Measurements from ENCODE around the gene CHMP4A.
A peak's percentile ranks its signal among the peaks of the same experiment; 100 is the strongest.

The CHMP4A gene

DNA sequence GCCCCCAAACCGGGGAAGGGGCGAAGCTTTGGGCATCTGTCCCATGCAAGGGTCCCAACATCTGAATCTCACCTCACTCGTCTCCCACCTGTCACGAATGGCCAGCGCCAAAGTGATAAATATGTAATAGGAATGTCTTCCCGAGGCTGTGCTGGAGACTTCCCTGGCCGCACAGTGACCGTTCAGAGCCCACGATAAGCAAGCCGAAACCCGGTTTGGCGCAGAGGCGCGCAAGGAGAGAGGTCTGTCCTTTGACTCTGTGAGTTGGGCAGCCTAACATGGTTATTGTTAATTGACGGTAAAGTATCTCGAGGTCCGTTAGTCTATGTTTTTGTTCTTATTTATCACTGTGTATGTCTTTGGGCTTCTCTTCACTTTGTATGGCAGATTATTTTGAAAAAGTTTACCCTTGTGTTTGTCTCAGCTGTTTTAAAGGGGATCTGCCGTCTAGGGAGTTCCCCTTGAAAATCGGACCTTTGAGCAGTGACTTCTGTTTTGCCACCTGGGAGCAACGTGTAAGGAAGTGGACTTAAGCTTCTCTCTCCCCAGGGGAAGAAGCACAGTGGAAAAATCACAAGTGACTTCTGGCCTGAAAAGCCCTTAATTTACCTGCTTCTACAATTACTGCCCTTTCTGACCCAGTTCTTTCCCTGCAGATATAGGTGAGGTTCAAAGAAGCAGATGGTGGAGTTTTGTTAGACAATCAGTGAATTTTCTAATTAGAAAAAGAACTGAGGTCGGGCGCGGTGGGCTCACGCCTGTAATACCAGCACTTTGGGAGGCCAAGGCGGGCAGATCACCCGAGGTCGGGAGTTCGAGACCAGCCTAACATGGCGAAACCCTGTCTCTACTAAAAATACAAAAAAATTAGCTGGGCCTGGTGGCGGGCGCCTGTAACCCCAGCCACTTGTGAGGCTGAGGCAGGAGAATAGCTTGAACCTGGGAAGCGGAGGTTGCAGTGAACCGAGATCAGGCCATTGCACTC, 16.9 kb downstream of the CHMP4A start:
- no peak for DNase-seq

DNA sequence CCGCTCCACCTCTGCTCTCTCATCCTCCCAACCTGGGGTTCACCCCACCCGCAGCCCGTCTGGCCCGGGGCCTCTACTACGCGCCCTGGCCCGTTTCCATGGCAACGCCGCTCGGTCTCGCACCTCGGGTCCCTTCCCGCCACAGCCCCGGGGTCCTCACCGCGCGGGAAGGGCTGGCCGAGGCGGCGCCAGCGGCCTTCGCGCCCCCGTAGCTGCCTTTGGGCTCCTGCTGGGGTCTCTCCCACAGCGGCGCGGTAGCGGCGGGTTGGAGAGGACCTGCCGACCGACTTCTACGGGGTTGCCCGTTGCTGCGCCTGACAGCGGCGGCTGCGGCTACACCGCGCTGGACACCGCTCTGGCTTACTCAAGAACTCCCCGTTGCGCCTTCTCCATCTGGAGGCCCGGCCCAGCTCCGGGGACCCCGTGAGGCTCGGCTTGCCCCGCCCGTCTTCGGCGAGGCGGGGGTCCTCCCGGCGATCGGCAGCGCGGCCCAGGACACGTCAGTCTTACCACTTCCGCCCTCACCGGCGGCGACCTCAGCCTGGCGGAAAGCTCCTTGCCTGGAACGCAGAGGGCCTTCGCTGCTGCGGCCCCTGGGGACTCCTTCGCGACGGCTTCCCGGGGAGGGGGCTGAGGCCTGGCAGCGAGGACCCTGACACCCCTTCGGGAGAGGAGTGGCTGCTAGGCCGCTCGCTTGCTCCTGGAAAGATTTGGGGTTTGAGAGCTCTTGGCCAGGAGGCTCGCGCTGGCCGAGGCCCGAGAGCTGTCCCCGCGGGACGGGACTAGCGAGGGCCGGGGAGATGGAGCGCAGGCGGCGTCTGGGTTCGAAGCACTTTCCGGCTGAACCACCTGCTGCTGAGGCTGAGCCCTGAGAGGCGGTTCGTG, 17.9 kb downstream of the CHMP4A start, which contains the start of gene TM9SF1:
Gene TM9SF1 (minus strand): TSS at position 256 of the 885 bp plus-strand sequence. CDS start 422 bp downstream, outside the sequence.
- peak; percentile 97 for DNase-seq

DNA sequence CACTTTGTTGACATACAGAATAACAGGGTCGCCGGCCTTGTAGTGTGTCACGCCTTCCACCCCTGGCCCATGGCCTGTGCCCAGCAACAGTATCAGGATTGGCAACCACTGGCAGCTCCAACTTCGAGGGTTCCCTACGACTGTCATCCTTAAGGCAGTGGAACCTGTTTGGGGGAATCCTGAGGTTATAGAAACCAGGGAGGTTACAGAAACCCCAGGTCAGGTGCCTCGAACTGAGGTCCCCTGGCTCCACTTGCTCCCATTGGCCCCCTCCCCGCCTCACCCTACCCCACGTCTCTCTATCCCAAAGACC, 18.5 kb downstream of the CHMP4A start:
- DNase-seq = no peak

DNA sequence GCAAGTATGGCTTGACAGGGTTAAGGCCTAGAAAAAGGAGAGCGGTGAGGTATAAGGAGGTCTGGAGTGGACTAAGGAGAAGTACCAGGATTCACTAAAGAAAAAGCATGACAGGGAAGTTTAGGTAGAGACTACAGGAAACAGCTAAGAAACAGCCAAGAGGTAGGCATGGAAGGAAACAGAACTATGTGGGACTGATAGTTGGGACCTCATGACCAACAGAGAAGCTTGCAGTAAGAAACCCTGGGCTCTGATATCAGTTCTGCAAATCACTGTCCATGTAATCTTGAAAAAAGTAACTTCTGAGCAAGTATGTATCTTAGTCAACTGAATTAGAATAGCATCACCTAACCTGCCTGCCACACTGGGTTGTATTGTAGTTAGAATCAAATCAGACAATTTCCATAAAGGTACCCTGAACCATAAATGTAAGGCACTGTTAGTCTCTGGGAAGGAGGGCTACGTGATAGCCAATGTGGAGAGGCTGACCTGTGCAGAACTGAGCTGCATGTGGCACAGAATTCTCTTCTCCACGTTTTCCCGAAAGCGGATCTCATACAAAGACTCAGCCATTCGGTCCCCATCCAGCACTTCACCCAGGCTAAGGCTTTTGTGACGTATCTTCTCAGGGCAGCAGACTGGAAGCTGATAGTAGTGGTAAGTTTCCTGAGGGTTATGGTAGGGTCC, 19.0 kb downstream of the CHMP4A start:
- no peak for DNase-seq

DNA sequence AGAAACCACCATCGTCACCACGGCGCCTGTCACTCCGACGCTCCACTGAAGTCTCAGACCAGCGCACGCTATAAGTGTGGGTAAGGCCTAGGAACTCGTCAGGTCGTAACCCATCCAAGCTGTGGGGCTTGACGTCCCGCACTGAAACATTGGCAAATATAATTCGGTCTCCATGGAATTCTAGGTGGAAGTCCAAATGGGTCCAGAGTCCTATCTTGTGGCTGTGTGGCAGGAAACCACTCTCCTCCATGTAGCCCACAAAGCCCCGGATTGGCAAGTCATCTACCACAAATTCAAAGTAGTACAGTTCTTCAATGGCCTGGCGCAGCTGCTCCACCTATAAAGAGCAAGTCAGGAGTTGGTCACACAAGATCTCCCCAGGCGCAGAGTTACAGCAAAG, 20.4 kb downstream of the CHMP4A start:
- no peak for DNase-seq

DNA sequence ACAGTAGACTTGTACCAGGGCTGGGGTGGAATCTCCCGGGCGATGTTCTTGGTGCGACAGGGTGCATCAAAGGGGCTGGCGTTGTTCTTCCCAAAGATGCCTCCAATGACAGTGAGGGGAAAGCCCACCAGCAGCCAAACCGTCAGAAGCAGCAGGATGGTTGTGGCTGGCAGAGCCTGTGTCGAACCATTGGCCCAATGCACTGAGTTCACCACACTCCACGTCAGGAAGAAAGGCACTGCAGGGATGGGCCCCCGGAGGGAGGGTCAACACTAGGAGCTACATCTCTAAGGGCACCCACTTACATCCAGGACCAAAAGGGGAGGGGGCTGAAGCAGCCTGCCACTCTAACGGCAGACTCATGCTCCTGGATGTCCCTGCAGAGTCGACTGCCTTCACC, 22.9 kb downstream of the CHMP4A start:
- no peak for DNase-seq

DNA sequence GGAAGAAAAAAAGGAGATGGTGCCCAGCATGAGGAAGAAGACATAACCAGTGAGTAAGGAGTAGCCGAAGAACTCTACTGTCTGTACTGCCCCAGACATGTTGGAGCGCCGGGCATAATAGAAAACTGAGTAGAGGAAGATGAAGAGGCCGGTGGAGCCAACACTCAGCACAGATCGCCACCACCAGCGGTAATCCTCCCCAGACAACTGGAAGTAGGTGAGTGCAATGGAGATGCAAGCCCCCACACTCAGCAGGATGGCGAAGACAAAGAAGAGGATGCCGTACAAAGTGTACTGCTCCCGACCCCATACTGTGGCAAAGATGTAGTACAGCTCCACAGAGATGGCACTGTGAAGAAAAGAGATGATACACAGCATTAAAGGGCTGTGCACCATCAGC, 23.8 kb downstream of the CHMP4A start:
- DNase-seq = no peak

DNA sequence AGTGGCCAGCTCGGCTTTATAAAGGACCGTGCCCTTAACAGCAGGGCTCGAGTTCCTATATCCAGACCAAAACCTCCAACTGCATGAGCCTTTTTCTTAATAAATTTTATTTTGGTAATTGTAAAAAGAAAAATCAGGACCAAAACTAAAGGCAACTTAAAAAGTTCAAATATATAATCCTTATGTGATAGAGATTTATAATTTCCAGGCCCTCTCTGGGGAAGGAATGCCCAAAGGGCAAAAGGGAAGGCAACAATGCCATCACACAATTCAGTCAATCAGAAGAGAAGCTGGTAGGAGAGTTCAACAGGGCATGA, 24.3 kb downstream of the CHMP4A start:
- no peak for DNase-seq

DNA sequence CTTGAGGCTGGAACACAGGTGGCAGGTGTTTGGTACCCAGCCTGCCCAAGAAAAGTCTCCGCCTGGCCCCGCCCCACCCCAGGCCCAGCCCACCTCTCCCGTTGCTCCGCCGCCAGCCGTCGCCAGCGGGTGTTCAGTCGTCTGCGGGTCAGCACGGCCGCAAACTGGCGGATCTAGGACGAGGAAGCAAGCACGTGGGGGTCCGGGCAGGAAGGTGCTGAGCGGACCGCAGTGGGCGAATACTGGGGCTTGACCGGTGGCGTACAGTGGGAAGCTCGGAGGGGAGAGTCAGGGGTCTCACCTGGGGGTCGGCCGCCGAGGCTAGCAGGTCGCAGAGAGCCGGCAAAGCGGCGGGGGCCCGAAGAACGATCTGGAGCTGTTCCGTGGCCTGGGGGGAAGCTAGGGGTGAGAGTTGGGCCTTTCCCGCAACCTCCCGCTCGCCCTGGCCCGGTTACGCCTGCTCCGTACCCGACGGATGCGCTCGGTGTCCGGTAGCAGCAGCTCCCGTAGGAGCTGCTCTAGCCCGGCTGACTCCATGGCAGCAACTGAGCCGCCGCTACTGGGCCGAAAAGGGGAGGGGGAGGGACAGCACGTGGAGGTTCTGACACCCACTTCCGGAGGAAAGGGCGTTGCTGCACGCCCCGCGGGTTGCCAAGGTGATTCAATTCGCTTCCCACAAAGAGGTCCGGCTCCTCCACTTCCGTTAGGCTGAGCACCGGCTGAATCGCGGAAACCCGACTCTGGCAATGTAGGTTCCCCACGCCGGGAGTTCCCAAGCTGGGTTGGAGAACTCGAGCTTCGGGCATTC, 24.8 kb downstream of the CHMP4A start, which contains the start of gene IPO4:
Gene IPO4 (minus strand): TSS at position 566 of the 808 bp plus-strand sequence. CDS start 29 bp downstream, at position 537.
- peak; percentile 76 for DNase-seq

DNA sequence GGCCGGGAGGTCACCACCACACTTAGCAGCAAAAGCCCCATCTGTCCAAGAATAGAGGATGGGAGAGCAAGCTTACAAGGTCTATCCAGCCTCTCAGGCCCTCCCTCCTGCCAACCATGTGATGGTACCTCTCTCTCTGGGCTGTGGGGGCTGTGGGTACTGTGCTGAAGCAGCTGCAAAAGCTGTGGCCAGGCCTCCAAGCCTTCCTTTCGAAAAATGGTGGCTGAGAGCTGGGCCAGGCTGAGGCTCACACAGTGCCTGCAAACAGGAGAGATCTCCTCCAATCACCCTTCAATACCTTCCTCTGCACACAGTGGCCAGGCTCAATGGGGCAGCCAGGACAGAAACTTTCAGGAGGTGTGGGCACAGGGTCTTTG, 25.8 kb downstream of the CHMP4A start:
- DNase-seq = no peak

DNA sequence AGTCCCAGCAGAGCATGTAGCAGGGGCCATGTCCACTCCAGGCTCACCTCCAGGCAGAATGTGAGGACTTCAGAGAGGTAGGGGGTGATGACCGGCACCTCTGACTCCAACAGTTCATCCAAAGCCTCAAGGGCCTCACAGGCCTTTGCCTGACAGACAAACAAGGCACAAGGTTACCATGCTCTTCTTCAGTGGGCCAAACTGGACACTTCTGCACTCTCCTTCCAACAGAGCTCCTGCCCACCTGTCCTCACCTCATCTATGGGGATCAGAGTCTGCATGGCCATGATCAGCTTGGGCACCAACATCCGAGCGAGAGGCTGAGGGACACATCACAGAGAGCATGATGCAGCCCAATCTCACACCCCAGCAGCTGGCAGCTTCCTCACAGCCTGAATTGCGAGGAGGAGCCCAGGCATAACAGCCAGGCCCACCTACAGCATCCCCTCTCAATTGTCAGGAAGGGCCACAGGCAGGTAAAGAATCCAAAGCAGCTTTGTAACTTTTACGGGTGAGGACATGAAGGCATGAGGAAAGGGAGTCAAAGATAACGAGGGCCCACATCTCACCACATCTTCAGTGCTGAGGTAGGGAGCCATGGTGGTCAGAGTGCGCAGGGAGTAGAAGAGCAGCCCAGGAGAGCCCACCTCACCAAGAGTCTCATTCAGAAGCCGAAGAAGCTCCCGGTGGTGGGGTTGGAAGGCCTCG, 26.3 kb downstream of the CHMP4A start:
- no peak for DNase-seq

DNA sequence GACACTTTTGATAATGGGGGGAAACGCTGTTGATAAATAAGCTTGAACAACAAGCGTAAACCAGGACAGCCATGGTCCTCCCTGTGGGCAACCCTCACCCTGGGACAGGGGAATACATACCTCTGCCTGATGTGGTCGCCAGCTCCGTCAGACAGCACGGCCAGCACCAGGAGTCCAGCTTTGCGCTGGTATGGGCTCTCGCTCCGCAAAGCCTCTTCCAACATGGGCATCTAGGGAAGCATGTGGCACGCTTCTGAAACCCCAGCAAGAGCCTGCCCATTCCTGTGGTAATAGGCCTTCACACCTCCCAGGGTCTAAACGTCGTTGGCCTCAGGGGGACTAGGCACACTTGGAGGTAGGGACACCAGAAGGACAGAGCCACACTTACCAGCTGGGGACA, 27.5 kb downstream of the CHMP4A start:
- DNase-seq = no peak

DNA sequence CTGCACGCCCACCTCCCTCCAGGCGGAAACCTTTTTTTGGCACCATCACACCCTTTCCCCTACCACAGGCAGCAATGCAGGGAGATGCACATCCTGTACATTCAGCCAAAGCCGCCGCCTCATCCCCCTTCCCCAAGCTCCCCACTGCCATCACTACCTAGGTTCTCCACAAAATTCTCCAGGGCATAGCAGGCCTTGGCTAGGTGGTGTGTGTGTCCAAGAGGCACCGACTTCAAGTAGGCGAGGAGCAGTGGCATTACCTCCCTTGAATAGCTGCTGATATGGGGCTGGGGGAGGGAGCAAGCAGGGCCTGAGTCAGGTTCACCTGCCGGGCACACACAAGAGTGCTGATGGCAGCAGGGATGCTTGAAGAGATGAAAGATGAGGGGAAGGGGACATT, 28.3 kb downstream of the CHMP4A start:
- DNase-seq = no peak

DNA sequence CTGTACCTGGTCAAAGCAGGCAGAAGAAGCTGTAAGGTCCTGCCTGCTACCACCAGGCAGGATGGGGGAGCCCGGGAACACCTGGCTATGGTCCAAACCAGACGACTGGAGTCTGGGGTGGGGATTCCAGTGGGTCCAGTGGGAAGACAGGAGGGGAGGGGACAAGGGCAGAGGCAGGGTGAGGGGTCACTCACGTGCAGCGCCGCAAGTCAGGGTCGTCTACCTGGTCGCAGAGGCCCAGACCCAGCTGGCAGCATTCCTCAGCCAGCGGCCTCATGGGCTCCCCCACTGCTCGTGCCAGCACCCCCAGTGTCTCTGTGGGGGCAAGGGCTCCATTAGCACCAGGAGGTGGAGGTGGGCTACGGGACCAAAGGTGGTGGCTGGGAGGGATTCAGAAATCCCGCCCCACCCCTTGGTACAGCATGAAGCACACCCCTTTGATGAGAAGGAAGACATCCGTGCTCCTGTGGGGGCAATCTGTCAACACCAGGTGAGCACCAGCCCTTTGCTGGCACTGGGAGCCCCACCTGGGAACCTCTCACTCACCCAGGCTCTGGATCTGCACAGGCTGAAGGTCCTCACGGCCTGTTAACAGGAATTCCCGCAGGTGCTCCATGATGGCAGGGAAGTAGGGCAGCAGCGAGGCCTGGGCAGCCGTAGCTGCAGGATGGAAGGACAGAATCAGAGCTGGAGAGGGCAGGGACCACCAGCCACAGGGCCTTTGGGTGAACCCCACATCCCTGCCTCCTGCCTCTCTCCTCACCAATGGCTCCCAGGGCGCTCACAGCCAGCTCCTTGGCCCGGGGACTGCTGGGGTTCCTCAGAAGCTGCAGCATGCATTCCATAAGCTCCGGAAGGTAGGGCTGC, 29.0 kb downstream of the CHMP4A start:
- no peak for DNase-seq

DNA sequence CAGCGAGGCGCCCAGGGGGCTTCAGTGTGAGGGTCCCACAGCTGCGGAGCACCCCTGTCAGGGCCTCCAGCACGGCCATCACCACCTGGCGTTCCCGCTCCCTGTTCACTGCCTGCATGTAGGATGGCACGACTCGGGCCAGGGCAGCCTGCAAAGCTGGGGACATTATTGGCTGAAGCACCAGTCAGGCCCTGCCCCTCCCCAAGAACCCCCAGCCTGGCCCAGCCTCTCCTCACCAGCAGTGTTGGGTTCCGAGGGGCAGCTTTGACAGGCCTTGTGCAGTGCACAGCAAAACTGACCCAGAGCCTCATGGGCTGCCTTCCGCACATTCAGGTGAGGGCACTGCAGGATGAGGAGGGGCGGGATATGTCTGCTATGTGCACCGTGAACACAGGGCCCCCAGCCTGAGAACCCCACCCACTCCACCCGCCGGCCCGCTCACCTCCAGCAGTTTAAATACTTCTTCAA, 30.2 kb downstream of the CHMP4A start:
- DNase-seq = no peak

DNA sequence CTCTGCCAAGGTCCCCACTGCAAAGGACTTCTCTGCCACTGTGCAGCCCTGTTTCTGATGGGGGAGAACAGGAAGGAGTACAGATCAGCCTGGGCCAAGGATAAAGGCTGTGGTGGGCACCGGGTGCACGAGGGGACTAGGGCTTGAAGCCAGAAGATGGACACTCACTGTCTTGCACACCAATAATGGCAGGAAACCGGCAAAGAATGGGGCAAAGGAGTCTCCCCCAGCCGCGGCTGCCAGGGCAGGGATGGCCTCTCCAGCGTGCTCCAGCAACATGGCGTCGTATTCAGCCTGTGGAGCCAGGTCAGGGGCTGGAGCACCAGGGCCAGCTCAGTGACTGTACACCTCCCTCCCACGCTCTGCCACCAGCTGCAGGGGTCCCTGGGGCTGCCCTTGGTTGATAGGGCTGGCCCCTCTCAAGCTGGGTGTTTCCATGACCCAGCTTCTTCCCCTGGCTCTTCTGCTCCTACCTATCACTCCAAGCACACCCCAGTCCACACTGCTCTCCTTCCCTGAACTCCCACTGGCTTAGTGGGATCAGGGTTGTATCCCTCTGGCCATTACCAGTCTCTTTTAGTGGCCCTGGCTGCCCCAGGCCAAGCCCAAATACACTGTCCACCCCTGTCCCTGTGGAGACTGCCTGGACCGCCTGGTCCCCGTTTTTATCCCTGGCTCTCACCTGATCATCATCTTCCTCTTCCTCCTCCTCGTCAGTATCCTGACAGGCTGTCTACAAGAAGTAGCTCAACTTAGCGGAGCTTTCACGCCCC, 31.0 kb downstream of the CHMP4A start:
- no peak for DNase-seq

DNA sequence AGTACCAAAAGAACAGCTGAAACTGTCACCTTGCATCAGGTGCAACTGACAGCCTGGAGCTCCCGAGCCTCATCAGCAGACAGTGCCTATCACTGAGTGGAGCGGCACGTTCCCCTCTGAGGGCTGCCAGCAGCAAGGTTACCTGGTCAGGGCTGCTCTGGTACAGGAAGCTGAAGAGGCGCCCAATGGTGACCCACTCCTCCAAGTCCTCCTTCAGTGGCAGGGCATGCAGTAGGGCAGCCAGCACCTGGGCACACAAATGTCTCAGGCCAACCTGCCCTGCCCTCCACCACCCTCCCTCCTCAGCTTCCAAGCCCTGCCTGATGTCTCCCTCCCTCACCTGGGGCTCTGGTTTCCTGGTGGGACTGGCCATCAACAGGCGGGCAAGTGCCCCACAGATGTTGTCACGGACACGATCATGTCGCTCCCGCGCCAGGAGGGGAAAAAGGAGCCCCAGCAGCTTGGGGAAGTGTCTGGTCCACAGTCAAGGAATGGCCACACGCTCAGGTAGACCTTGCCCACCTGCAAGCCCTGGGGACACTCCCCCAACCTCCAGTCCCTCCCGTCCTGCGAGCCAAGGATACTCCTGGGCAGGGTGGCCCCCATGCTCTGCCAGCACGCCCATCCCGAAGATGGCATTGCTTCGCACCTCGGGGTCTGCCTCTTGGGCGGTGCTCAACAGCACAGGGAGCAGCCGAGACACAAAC, 31.8 kb downstream of the CHMP4A start:
- no peak for DNase-seq

DNA sequence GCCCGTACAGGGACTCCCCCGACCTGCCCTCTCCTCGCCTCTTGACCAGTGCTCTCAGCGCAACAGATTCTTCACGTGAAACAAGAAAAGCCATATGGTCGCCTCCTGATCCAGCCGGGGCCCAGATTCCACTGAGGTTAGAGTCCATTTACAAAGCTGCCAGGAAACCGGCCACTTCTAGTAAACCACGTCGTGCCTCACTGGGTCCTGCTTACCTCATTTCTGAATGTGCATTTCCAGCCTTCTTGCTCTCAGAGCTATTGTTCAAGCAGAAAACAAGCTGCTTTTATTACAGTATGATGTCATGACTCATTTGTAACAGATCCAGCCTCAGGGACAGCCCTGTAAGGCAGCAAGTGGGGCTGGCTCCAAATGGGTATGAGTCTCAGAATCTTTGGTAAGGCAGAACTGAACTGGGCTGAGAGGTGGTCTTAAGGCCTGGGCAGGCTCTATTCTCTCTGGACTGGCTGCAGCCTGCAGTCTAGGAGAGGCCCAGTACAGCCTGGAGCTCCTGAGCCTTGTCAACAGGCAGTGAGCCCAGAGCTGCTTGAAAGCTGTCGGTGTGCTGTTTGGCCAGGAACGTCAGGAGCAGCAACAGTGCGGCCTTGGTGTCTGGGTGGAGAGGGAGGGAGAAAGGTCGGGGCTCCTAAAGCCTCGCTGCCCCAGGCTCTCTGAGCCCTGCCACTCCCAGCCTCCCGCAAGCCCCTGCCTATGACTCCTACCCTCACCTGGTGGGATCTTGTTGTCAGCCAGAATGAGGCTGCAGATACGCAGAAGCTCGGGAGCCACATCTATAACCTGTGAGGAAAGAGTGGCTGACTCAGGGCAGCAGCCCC, 33.1 kb downstream of the CHMP4A start:
- DNase-seq = no peak
